Activated CD4-positive, alpha-beta T cell treated with anti-CD3 and anti-CD28 coated beads for 36 hours (primary cell): ENCODE measurements around the gene ICAM5. TPM values are rescaled to one million over a fixed set of nuclear protein-coding genes. Genes with fewer than 3 reads are reported as not detected.
"Not testable (repeated sequence)": the region's sequence is repeated elsewhere in the genome, so short reads cannot be mapped to it uniquely, and the experiment has no call there.

Experiments
- ATAC-seq: fragments of 200-7000 bp; cut with Tn5 transposase; one replicate; pipeline ENCODE4 v1.10.0; 2021; ENCODE audit warnings: mild to moderate bottlenecking, moderate library complexity
- CTCF ChIA-PET: fragments of 350-600 bp; sonication (Branson Sonifier 250); formaldehyde crosslinking; loops from one replicate; lab custom pipeline; 2021; ENCODE audit warnings: antibody characterized with exemption; lab: Charles Lee
- POLR2A ChIA-PET: fragments of 350-600 bp; sonication (Branson Sonifier 250); formaldehyde crosslinking; loops from one replicate; lab custom pipeline; 2021; ENCODE audit warnings: antibody characterized with exemption, inconsistent platforms; lab: Charles Lee
- DNase-seq: peaks from one replicate; pipeline ENCODE4 v3.0.0-alpha.2; 2020
- H3K27ac Mint-ChIP-seq: one replicate; pipeline ENCODE4 v1.8.0; 2021; ENCODE audit warnings: mixed read lengths
- H3K27me3 Mint-ChIP-seq: one replicate; pipeline ENCODE4 v1.8.0; 2021; ENCODE audit warnings: mixed read lengths
- H3K36me3 Mint-ChIP-seq: one replicate; pipeline ENCODE4 v1.8.0; 2021; ENCODE audit warnings: low read depth, mixed read lengths
- H3K4me1 Mint-ChIP-seq: one replicate; pipeline ENCODE4 v1.8.0; 2021; ENCODE audit warnings: mixed read lengths
- H3K4me3 Mint-ChIP-seq: one replicate; pipeline ENCODE4 v1.8.0; 2021; ENCODE audit warnings: mild to moderate bottlenecking, moderate library complexity, mixed read lengths
- H3K9me3 Mint-ChIP-seq: one replicate; pipeline ENCODE4 v1.8.0; 2021; ENCODE audit warnings: low read depth, mixed read lengths
- intact Hi-C, 2 experiments: fragments of 100-400 bp; cut with DNase I in 1 of 2; cut with micrococcal nuclease in 1 of 2; formaldehyde crosslinking; loops; one replicate each; pipeline versions ENCODE4 v1.14.2 to v1.15.1; 2022 to 2024; cut with DNase I, micrococcal nuclease
- total RNA-seq, 2 experiments: library from RNA; stranded (reverse); gene quantifications; one replicate each; pipeline ENCODE4 v1.2.3, GENCODE V29; 2021

The ICAM5 gene
- total RNA-seq, 2 experiments from 2014 or later, result 1.9 TPM

- CTCF ChIA-PET, result interaction anchor here (0.6 to 2.1 kb wide), 8 partner anchors 29 to 238 kb away, joined by 3 to 9 read pairs (median 3); partner anchors contain the start of gene ICAM1
- no peaks in the 10 kb centered on the region for H3K9me3 Mint-ChIP-seq
- H3K27ac Mint-ChIP-seq, result peak overlapping the region; percentile 96
- DNase-seq (no peak), ATAC-seq (peak; percentile 0)
- POLR2A ChIA-PET, result interaction anchor here (0.6 to 3.2 kb wide), 5 partner anchors 15 to 505 kb away, joined by 3 to 11 read pairs (median 4); partner anchors contain the start of gene ICAM1
- peak overlapping the region; percentile 97 for H3K4me3 Mint-ChIP-seq
- H3K4me1 Mint-ChIP-seq, result peaks cover 33% of the 10 kb centered on the region
- intact Hi-C loops, result loop anchor here (1.0 to 5.0 kb wide), 21 partner anchors 19 to 1822 kb away; partner anchors contain the start of genes CDKN2D (in 2 of the 2), TYK2 (in 2 of the 2), ATG4D (in 1 of the 2) and CDC37 (in 1 of the 2)
- H3K36me3 Mint-ChIP-seq, result peaks cover 45% of the 10 kb centered on the region
- no peaks in the 10 kb centered on the region for H3K27me3 Mint-ChIP-seq
Observed at GRCh38 chr19:10333758-10334587, 44.2 kb downstream of the ICAM5 start.

DNA sequence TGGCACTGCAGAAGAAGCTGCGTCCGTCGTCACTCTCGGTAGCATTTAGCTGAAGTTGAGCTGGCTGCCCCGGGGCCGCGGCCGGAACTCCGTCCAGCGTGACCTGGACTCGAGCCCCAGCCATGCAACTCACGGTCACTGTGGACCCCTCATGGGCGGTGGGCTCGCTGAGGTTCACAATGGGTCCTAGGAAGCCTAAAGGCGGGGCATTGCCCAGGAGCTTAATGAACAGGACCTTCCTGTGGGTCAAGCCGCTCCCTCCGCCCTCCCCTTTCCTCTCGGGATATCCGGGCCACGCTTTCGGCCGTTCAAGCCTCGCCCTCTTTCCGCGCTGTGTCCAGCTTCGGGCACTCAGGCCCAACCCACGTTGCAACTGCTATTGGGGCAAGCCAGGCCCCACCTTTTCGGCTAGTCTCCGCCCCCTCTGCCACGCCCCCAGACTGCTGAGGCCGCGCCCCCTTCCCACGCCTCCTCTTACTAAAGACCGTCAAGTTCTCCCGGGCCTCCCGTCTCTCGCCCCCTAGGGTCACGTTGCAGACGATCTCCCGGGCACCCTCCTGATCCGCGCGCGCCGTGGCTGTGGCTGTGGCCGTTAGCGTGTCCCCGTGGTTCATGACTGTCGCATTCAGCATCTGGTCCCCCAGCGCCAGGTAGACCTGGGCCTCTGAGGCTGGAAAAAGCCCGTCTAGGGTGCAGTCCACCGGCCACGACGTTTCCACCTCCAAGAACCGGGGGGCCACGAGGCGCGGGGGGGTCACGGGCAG, 45.0 kb downstream of the ICAM5 start:
- H3K27me3 Mint-ChIP-seq, result no peaks in the 10 kb centered on the region
- peak overlapping the region; percentile 10 for H3K4me3 Mint-ChIP-seq
- no peaks in the 10 kb centered on the region for H3K9me3 Mint-ChIP-seq
- intact Hi-C loops, result loop anchor here (5.0 kb wide), 3 partner anchors 77 to 1822 kb away; partner anchors contain the start of genes CDKN2D (in 1 of the 2), KRI1 (in 1 of the 2) and ZNF414 (in 1 of the 2)
- no peak overlapping the region for H3K27ac Mint-ChIP-seq
- ATAC-seq (no peak), DNase-seq (peak; percentile 77)
- peaks cover 41% of the 10 kb centered on the region for H3K4me1 Mint-ChIP-seq
- peaks cover 44% of the 10 kb centered on the region for H3K36me3 Mint-ChIP-seq
- CTCF ChIA-PET, result interaction anchor here (0.7 to 2.1 kb wide), 3 partner anchors 54 to 127 kb away, joined by 3 to 9 read pairs (median 7); partner anchors contain the start of gene ICAM1
- POLR2A ChIA-PET, result interaction anchor here (0.6 to 3.2 kb wide), 3 partner anchors 64 to 504 kb away, joined by 3 to 11 read pairs (median 3); partner anchors contain the start of gene ICAM1

DNA sequence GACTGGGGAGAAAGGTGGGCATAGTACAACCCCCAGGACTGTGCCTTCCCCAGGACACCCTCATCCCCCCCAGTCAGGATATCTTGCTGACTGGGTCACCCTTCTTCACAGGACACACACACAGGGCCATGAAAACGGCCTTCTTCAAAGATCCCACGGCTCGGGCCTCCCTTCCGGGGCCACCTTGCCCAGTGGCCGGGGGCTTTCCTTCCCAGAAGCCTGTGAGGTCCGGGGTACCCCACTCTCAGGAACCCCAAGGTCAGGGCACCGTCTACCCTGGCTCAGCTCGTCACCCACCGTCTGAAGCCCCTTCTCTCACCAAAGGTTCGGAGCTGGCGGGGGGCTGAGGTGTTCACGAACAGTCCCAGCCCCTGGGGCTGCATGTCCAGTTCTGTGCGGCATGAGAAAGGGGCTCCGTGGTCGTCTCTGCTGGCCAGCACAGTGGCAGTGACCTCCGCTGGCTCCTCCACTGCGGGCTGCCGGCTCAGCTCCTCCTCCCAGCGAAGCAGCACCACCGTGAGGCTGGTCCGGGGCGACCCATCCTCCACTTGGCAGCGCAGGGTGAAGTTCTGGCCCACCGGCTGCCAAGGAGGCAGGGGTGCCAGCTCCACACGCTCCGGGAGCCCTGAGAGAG, 45.7 kb downstream of the ICAM5 start:
- CTCF ChIA-PET, result no interaction called here
- no peak overlapping the region for H3K27ac Mint-ChIP-seq
- H3K27me3 Mint-ChIP-seq, result no peaks in the 10 kb centered on the region
- ATAC-seq, result no peak
- DNase-seq, result no peak
- H3K4me3 Mint-ChIP-seq, result no peak overlapping the region
- intact Hi-C loops, result no loop called here
- POLR2A ChIA-PET, result no interaction called here
- no peaks in the 10 kb centered on the region for H3K9me3 Mint-ChIP-seq
- H3K36me3 Mint-ChIP-seq, result peaks cover 37% of the 10 kb centered on the region
- peaks cover 44% of the 10 kb centered on the region for H3K4me1 Mint-ChIP-seq

GRCh38 chr19:10336725-10337124, 47.0 kb downstream of the ICAM5 start:
- intact Hi-C loops, result not testable (repeated sequence)
- peaks cover 34% of the 10 kb centered on the region for H3K36me3 Mint-ChIP-seq

GRCh38 chr19:10338940-10339339, 49.2 kb downstream of the ICAM5 start:
- H3K9me3 Mint-ChIP-seq, result no peaks in the 10 kb centered on the region
- H3K27me3 Mint-ChIP-seq, result no peaks in the 10 kb centered on the region
- peak; percentile 50 for ATAC-seq
- H3K4me3 Mint-ChIP-seq, result peak overlapping the region; percentile 95
- intact Hi-C loops, result loop anchor here in 1 of 2 experiments (2.0 kb wide), 1 partner anchor 68 kb away; the partner anchor contains the start of gene ICAM1
- POLR2A ChIA-PET, result no interaction called here
- H3K4me1 Mint-ChIP-seq, result peaks cover 31% of the 10 kb centered on the region
- peak; percentile 40 for DNase-seq
- CTCF ChIA-PET, result interaction anchor here (0.6 kb wide), 1 partner anchor 83 kb away, joined by 3 read pairs; no protein-coding TSS in a partner anchor
- H3K36me3 Mint-ChIP-seq, result peaks cover 18% of the 10 kb centered on the region
- peak overlapping the region; percentile 97 for H3K27ac Mint-ChIP-seq

More at GRCh38 chr19:10336725-10337124, 47.0 kb downstream of the ICAM5 start:
- ATAC-seq, H3K27me3 Mint-ChIP-seq, DNase-seq, H3K27ac Mint-ChIP-seq, H3K9me3 Mint-ChIP-seq, POLR2A ChIA-PET, H3K4me3 Mint-ChIP-seq: not testable (repeated sequence)
- CTCF ChIA-PET, result interaction anchor here (0.8 kb wide), 1 partner anchor 221 kb away, joined by 3 read pairs; no protein-coding TSS in a partner anchor
- H3K4me1 Mint-ChIP-seq, result peaks cover 47% of the 10 kb centered on the region

GRCh38 chr19:10339380-10339960, 49.7 kb downstream of the ICAM5 start, which contains the start of gene ICAM3:
TSS of gene ICAM3 (minus strand) at chr19:10339624. CDS start at chr19:10339614, 10 bp downstream.
- intact Hi-C loops, result loop anchor here in 1 of 2 experiments (2.0 kb wide), 1 partner anchor 69 kb away; the partner anchor contains the start of gene ICAM1
- H3K27me3 Mint-ChIP-seq, result no peaks in the 10 kb centered on the region
- ATAC-seq (peak; percentile 94), DNase-seq (peak; percentile 86)
- peaks cover 28% of the 10 kb centered on the region for H3K4me1 Mint-ChIP-seq
- H3K9me3 Mint-ChIP-seq, result no peaks in the 10 kb centered on the region
- peak within 1 kb of the TSS; percentile 97 for H3K27ac Mint-ChIP-seq
- CTCF ChIA-PET, result interaction anchor here (0.8 kb wide), 1 partner anchor 81 kb away, joined by 3 read pairs; no protein-coding TSS in a partner anchor
- peaks cover 15% of the 10 kb centered on the region for H3K36me3 Mint-ChIP-seq
- POLR2A ChIA-PET, result no interaction called here
- peak within 1 kb of the TSS; percentile 95 for H3K4me3 Mint-ChIP-seq

- no peaks in the 10 kb centered on the region for H3K9me3 Mint-ChIP-seq
- H3K27ac Mint-ChIP-seq, result peak overlapping the region; percentile 97
- no peaks in the 10 kb centered on the region for H3K27me3 Mint-ChIP-seq
- no peak for ATAC-seq
- peak overlapping the region; percentile 95 for H3K4me3 Mint-ChIP-seq
- intact Hi-C loops, result loop anchor here in 1 of 2 experiments (2.0 kb wide), 1 partner anchor 69 kb away; the partner anchor contains the start of gene ICAM1
- POLR2A ChIA-PET, result interaction anchor here (0.6 kb wide), 1 partner anchor 738 kb away, joined by 3 read pairs; no protein-coding TSS in a partner anchor
- DNase-seq, result no peak
- peaks cover 12% of the 10 kb centered on the region for H3K36me3 Mint-ChIP-seq
- CTCF ChIA-PET, result interaction anchor here (0.8 kb wide), 1 partner anchor 81 kb away, joined by 3 read pairs; no protein-coding TSS in a partner anchor
- H3K4me1 Mint-ChIP-seq, result peaks cover 28% of the 10 kb centered on the region
Observed at GRCh38 chr19:10339977-10340376, 50.2 kb downstream of the ICAM5 start.

GRCh38 chr19:10343495-10343894, 53.7 kb downstream of the ICAM5 start:
- DNase-seq, result no peak
- no peak for ATAC-seq
- no peaks in the 10 kb centered on the region for H3K27me3 Mint-ChIP-seq
- H3K4me1 Mint-ChIP-seq, result peaks cover 20% of the 10 kb centered on the region
- H3K4me3 Mint-ChIP-seq, result no peak overlapping the region
- peaks cover 8% of the 10 kb centered on the region for H3K36me3 Mint-ChIP-seq
- CTCF ChIA-PET, result interaction anchor here (0.6 to 1.5 kb wide), 4 partner anchors 13 to 940 kb away, joined by 3 to 4 read pairs (median 4); no protein-coding TSS in a partner anchor
- intact Hi-C loops, result no loop called here
- H3K9me3 Mint-ChIP-seq, result no peaks in the 10 kb centered on the region
- POLR2A ChIA-PET, result no interaction called here
- H3K27ac Mint-ChIP-seq, result no peak overlapping the region

DNA sequence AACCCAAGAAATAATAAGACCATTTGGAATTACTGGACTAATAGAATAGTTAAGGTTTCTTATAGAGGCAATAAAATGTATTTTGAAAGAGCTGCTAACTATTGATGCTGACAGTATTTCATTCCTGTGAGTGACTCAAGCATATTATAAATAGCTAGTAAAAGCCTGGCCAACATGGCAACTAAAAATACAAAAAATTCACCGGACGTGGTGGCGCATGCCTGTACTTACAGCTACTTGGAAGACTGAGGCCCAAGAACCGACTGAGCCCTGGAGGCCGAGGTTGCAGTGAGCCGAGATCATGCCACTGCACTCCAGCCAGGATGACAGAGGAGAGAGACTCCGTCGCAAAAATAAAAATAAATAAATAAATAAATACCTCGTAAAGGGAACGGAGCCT, 55.0 kb downstream of the ICAM5 start:
- CTCF ChIA-PET, result interaction anchor here (0.6 kb wide), 1 partner anchor 409 kb away, joined by 3 read pairs; no protein-coding TSS in a partner anchor
- intact Hi-C loops, result no loop called here
- Mint-ChIP-seq H3K36me3 (no peaks in the 10 kb centered on the region), H3K27ac (no peak overlapping the region), H3K9me3 (no peaks in the 10 kb centered on the region), H3K4me1 (peaks cover 7% of the 10 kb centered on the region), H3K27me3 (no peaks in the 10 kb centered on the region), H3K4me3 (no peak overlapping the region)
- DNase-seq (no peak), ATAC-seq (no peak)
- POLR2A ChIA-PET, result interaction anchor here (0.6 kb wide), 1 partner anchor 69 kb away, joined by 3 read pairs; no protein-coding TSS in a partner anchor
